Astrocyte (in vitro differentiated cells and primary cell): ENCODE results near the gene LGR6.

ENCODE experiments used
- CTCF ChIP-seq: IDR thresholded peaks from 2 replicates; pipeline ENCODE4 v1.5.1; 2011; ENCODE audit warnings: low read depth, mild to moderate bottlenecking, inconsistent platforms, low read length, moderate library complexity; ENCODE audit not compliant: insufficient read depth
- EZH2 ChIP-seq: IDR thresholded peaks from 2 replicates; pipeline ENCODE4 v1.6.1; 2012; ENCODE audit warnings: mild to moderate bottlenecking, low read length, inconsistent platforms; ENCODE audit not compliant: insufficient read depth

DNA sequence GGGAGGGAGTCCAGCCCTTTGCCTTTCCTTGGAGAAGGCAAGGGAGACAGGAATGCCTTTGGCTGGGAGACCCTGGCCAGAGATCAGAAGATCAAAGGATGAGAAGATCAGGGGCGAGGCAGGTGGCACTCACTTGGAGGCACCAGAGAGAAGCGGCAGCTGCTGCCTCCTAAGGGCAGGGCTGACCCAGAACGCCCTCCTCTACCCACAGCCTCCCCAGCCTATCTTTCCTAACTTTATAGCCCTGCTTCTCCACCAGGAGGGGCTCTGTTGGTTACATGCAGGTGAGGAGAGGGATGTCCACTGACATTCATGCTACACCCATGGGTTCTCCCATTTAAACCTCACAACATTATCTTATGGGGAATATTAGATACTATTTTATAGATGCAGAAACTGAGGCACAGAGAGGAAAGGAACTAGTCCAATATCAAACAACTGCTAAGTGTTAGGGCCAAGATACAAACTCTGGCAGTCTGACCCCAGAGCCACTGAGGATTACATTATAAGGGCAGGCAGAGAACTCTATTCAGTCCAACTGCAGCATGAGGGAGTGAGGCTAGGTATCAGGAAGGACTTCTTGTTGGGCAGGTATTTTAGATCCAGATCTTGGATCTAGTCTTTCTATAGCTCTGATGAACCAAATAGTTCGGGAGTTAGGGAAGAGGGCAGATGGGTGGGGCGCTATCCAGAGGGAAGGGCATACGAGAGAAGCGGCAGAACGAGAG is 19.9 kb downstream of the LGR6 start:
- peak; percentile 14 for TF ChIP-seq CTCF
- TF ChIP-seq EZH2: no peak
